Activated CD4-positive, alpha-beta T cell treated with anti-CD3 and anti-CD28 coated beads, Interleukin-2, amount 50 U/mL, for 48 hours (primary cell): Measurements from ENCODE around the gene ZNF609.
"Not testable (repeated sequence)": the region's sequence is repeated elsewhere in the genome, so short reads cannot be mapped to it uniquely, and the experiment has no call there.

Source experiments
- DNase-seq, 2 experiments: peaks; one replicate each; pipeline ENCODE4 v3.0.0-alpha.2; 2020

ZNF609 gene

DNA sequence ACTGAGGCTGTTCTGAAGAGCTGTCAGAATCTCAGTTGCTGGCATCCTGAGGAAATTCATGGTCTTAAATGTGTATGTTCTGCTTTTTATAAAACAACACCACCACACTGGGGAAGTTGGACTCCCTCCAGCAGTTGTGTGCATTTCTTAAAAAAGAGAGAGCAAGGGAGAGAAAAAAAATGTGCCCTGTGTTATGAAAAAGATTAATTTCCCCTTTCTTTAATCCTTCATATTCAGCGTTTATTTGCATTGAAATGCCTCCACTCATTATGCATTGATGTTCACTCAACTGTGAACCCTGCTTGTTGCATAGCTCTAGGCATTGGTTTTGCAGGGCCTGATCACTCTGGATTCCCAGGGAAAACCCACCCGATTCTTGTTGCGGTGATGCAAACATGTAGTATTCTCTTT, 4.4 kb upstream of the ZNF609 start:
- DNase-seq, result no peak

GRCh38 chr15:64456634-64457108, 3.7 kb upstream of the ZNF609 start:
- DNase-seq, result no peak

DNA sequence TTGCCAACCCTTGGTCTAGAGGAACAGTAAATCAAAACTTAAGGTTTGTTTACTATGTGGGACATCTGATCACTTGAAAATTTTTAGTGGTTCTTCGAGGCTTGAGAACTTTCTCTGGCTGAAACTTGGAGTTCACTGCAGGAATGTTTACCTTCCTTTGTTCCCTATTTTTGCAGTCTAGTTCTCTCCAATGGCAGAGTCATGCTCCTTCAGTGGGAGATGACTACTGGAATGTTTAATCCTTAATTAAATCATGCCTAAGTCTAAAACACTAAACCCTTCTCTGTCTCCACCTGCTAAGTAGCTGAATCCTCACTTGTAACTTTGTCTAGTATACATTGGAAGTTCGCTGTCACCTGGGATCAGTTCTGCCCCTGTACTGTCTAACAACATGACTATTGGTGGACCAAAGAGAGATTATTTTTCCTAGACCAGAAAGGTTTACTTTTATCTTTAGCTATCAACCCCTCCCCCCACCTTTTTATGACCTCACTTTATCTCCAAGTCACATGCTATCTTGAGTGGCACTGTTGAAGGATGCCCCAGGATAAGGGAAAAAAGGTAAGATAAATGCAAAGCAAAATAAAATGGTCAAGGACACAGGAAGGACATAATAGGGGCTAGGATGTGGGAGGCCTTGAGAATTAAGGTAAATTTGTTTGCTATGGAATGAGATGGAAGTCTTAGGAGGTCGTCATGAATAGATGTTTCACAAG, 1.2 kb upstream of the ZNF609 start:
- no peak for DNase-seq

GRCh38 chr15:64460724-64461720, 644 bp downstream of the ZNF609 start:
- DNase-seq, result peak; percentile 31 to 49

DNA sequence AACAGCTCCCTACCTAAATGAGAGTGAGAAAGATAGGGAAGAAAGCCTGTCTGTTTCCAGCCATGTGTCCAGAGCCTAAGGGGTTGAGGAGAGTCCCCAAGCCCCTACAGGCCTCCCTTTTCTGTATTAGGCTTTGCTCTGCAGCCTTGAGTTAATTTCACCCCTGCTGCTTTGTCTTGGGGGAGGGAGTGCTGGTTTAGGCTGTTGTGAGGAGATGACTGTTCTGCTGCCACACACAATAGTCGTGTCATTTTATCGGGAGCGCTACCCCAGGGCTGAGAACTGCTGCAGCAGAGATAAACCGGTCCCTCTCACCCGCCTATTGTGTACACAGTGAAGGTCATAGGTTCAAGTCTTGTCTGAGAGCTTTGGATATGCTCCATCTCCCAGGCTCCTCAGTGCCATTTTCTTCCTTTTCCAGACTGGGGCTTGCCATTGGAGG, 1.4 kb downstream of the ZNF609 start:
- peak; percentile 27 to 46 for DNase-seq

- DNase-seq, result no peak
These were observed 2.1 kb downstream of the ZNF609 start for GRCh38 chr15:64462492-64462891.

DNA sequence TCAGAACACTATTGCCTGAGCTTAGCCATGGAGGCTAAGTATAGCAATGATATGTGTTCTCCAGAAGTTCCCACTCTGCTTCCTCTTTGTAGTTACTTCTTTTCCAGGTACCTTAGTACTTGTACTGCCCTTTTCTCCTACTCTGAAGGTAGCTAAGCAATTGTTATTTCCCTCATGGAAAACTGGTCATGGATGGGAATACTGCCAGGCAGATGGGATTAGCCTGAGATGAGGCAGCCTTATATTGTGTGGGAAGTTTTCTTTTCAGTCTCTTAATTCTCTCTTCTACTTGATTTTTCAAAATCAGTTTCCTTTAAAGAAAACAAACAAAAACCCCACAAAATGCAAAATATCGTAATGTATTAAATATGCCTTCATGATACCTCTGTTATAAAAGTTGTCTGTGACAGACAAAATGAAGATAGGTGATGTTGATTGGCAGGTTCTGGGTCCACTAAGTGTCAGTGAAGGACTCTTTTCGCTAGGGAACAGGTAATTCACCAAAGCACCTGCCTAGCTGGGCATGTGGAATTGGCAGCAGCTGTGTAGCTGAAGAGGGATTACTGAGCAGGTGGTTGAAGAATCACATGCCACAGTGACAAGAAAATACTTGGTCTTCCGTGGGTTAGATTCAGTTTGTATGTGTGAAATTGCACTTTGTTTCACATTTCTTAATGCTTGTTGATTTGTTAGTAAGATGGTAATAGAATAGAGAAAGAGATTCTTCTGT, 4.1 kb downstream of the ZNF609 start:
- DNase-seq, result no peak

DNA sequence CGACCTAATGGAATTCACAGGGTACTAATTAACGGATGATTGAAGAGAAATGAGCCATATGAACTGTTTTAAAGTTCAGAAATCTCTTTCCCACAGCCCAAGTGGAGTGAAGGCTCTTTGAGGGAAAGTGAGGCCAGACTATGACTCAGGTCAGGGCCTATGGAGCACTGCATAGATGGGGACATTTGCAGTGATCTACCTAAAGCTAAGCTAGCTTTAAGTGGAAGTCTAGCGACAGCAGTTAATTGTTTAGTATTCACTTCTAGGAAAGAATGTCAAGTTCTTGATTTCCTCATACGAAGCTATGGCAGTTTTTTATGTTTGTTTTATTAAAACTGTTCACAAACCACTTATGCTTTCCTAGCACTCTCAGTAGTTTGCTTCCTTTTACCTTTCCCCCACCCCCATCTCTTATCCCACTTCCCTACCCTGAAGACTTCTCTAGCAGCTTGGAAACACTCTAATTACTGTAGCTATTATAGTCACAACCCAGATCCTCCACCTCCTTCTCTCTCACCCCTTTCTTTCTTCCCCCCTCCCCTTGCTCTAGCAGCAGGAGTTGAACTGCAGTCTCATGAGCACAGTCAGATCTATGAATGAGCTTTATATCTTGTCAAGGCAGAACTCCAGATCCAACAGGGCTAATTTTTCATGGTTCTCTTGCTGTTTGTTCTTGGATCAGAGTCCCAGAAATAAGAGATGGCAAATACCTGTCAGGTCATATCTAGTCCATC, 6.2 kb downstream of the ZNF609 start:
- no peak for DNase-seq

DNA sequence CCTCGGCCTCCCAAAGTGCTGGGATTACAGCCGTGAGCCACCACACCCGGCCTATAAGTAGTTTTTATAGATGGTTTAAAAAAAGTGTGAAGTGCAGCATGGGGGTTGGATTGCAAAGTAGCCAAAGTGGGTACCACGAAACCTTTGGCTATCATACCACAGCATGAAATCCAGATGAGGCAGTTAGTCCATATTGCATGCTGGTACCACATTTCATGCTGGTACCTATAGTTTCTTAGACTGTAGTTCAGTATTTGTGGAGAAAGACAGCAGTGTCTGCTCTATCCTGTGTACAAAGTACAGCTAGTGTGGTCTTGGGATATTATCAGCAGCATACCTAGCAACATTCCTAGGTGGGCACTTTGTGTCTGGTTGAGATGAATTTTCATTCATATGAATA, 11.8 kb downstream of the ZNF609 start:
- DNase-seq, result no peak

DNA sequence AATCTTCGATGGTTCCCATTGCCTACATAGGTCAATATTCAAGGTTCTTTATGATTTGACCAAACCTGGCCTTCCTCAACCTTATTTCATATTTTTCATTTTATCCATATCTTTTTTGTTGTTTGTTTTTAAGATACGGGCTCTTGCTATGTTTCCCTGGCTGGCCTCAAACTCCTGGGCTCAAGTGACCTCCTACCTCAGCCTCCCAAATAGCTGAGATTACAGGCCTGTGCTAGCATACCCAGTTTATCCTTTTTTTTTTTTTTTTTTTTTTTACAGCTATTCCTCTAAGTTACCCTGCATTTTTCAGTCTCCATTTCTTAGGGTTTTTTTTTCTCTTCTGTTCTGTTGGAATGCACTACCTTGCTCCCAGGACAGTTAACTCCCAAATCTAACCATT, 14.5 kb downstream of the ZNF609 start:
- no peak for DNase-seq

GRCh38 chr15:64476550-64476949, 16.2 kb downstream of the ZNF609 start:
- DNase-seq, result no peak

DNA sequence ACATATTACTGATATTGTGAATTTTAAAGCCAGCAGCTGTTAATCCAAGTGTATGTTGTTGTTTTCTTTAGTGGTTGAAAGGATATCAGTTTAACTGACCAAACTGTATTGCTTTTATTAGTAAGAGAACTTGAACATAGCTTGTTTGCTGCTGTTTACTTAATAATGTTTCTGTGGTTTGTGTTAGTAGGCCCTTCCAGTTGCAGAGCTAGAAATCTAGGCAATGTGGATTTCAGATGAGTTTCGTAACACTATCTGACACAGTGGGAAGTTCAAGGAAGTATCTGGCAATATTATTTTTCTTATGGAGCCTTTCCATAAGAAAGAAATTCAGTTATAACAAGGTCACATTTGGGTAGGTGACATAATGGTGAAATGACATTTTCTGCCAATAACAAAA, 18.5 kb downstream of the ZNF609 start:
- DNase-seq, result no peak

DNA sequence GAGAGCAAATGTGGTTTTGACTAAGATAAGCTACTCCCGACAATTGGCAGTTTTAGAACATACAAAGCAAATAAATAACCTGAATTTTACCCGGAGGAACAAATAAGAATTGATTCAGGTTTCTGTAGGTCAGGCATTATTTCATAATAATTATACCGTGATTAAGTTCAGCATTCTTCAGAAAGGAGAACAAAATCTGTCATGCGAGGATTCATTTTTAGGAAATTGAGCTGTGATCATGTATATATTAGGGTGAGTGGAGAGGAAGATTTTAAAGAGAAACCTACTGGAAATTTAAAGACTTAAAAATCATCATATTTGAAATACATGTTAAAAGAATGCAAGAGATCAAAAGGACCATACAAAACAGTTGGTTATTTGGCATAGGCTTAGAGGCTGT, 20.5 kb downstream of the ZNF609 start:
- DNase-seq, result no peak

- no peak for DNase-seq
These were observed 23.4 kb downstream of the ZNF609 start for GRCh38 chr15:64483749-64484148.

DNA sequence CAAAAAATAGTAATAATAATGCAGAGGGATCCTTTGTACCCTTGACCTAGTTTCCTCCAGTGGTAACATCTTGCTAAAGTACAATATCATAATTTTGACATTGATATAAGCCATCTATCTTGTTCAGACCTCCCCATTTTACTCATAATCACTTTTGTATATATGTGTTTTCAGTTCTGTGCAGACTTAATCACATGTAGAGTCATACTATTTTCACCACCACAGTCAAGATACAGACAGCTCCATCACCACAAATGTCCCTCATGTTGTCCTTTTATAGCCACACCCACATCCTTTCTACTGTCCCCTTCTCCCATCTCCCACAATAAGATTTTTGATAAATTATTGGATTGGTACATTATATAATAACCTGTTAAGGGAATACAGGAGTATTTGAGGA, 25.4 kb downstream of the ZNF609 start:
- DNase-seq, result no peak

DNA sequence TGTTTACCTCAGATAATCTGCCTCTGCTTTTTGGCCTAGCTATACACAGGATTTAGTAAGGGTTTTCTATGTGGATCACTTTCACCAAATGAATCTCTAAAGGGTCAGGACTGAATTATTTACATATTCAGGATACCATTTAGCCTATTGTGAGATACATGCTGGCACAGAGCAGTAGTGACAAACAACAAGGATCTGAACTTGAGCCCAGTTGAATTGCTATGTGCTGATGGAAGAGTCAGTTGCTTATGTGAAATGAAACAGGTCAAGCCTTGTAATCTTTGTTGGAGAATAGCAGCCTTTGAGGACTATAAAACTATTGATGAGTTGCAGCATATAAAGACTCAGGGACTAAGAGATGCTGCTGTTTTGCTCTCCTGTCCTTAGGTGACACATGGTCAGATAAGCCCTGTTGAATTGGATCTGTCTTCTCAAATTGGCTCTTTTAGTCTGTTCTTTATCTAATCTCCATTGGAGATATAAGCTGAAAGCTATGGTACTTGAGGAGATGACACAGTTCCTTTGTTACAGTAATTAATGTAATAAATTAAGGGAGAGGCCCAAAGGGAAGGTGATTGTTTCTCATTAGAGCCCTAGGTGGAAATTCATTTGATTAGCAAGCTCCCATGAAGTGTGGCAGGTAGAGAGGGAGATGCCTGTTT, 30.4 kb downstream of the ZNF609 start:
- DNase-seq, result no peak

DNA sequence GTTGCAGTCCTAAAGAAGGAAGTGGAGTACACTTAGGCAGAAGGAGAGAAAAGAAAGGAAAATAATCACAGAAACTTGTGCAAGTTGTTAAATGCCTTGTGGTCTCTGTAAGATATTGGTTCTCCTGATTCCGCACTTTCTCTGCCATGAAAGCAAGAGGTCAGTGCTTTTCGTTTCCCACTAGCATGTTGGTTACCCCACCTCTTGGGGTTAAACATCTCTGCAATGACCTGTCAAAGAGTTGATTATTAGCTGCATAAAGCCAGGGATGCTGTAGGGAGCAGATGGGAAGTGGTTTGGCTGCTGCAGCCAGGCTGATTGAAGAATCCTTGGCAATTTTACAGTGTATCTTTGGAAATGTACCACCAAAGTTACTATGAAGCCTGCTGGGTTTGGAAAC, 33.3 kb downstream of the ZNF609 start:
- DNase-seq, result no peak

- not testable (repeated sequence) for DNase-seq
These were observed 35.6 kb downstream of the ZNF609 start for GRCh38 chr15:64495968-64496367.

GRCh38 chr15:64500695-64501395, 40.5 kb downstream of the ZNF609 start:
- DNase-seq, result no peak

GRCh38 chr15:64501396-64501715, 41.0 kb downstream of the ZNF609 start:
- DNase-seq, result no peak

DNA sequence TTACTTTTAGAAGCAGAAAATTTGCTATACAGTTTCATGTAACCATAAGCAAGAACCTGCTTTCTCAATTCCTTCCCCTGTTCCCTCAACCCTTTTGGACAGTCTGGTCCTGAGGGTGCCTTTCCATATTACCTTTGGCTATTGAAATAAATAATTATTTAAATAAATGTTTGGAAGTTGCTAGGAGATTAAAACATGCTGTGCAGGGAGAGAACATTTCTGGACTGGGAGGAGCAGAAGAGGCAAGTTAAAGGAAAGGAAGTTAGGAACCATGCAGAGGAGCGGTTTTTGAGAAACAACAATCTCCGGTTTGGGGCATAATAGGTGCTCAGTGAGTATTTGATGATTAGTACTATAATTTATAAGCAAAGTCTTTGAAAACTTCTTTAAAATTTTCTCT, 41.8 kb downstream of the ZNF609 start:
- no peak for DNase-seq
